ENCODE results near the gene CLCN7.

GRCh38 chr16:1397779-1398178 lies 77.0 kb downstream of the CLCN7 start:
- TF ChIP-seq POLR2AphosphoS5 (IDR thresholded peaks at IDR 0.05; ENCODE audit: low read depth, low read length) (no peak), TAF1 (IDR thresholded peaks at IDR 0.05; ENCODE audit: borderline replicate concordance, low read depth, low read length) (no peak)
